Stimulated activated CD4-positive, alpha-beta T cell treated with anti-CD3 and anti-CD28 coated beads, Interleukin-4, amount 100 ng/mL, for 48 hours (primary cell): Measurements from ENCODE around the gene FNDC3B.
A peak's percentile ranks its signal among the peaks of the same experiment; 100 is the strongest.
"Not testable (repeated sequence)": the region's sequence is repeated elsewhere in the genome, so short reads cannot be mapped to it uniquely, and the experiment has no call there.

ENCODE experiments used
- DNase-seq, 2 donors: peaks; one replicate each; pipeline ENCODE4 v3.0.0-alpha.2; 2020; ENCODE audit warnings: low read depth in 2 of 2

The FNDC3B gene

GRCh38 chr3:172039436-172040077 lies at the start of gene FNDC3B:
FNDC3B (plus strand) TSS chr3:172039578; CDS start chr3:172112480, 72,902 bp downstream.
- DNase-seq = peak; percentile 85 to 86

DNA sequence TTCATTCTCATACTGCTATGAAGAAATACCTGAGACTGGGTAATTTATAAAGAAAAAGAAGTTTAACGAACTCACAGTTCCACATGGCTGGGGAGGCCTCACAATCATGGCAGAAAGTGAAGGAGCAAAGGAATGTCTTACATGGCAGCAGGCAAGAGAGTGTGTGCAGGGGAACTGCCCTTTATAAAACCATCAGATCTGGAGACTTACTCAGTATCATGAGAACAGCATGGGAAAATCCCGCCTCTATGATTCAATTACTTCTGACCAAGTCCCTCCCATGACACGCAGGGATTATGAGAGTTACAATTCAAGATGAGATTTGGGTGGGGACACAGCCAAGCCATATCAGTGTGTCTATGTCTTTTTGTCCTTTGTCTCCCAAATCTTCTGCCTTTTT lies 49.1 kb upstream of the FNDC3B start:
- not testable (repeated sequence) for DNase-seq

- DNase-seq = no peak
Measured at GRCh38 chr3:171991166-171991565, 48.2 kb upstream of the FNDC3B start.

GRCh38 chr3:171994646-171995428 lies 44.5 kb upstream of the FNDC3B start:
- DNase-seq = no peak

GRCh38 chr3:171995486-171995885 lies 43.9 kb upstream of the FNDC3B start:
- DNase-seq = no peak

GRCh38 chr3:171996178-171996817 lies 43.1 kb upstream of the FNDC3B start:
- no peak for DNase-seq

DNA sequence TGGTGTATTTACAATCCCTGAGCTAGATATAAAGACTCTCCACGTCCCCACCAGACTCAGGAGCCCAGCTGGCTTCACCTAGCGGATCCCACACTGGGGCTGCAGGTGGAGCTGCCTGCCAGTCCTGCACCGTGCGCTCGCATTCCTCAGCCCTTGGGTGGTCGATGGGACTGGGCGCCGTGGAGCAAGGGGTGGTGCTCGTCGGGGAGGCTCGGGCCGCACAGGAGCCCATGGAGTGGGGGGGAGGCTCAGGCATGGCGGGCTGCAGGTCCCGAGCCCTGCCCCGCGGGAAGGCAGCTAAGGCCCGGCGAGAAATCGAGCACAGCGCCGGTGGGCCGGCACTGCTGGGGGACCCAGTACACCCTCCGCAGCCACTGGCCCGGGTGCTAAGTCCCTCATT lies 40.6 kb upstream of the FNDC3B start:
- not testable (repeated sequence) for DNase-seq

GRCh38 chr3:172001616-172002015 lies 37.8 kb upstream of the FNDC3B start:
- not testable (repeated sequence) for DNase-seq

DNA sequence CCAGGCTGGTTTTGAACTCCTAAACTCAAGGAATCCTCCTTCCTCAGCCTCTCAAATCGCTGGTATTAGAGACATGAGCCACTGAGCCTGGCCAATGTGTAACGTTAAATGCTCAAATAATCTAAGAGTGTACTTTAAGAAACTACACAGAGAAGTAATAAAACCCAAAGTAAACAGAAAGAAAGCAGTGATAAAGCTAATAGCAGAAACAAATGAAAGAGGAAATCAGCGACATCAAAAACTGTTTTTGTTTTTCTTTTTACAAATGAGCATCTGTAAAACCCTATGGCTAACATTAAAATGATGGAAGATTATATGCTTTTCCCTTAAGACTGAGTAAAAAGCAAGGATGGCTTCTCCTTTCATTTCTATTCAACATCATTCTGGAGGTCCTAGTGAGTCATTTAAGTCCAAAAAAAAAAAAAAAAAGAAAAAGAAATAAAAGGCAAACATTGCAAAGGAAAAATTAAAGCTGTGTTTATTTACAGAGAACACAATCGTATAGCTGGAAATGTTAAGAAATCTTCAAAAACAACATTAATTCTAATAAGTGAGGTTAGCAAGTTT lies 36.8 kb upstream of the FNDC3B start:
- DNase-seq = no peak

DNA sequence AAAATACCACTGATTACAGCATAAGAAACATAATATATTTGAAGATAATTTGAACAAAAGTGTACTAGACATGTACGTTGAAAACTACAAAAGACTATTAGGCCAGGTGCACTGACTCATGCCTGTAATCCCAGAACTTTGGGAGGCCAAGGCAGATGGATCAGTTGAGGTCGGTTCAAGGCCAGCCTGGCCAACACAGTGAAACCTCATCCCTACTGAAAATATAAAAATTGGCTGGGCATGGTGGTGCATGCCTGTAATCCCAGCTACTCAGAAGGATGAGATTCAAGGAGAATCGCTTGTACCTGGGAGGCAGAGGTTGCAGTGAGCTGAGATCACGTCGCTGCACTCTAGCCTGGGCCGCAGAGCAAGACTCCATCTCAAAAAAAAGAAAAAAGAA lies 36.2 kb upstream of the FNDC3B start:
- no peak for DNase-seq

- no peak for DNase-seq
Measured at GRCh38 chr3:172007065-172007370, 32.4 kb upstream of the FNDC3B start.

- DNase-seq = no peak
Measured at GRCh38 chr3:172009803-172010202, 29.6 kb upstream of the FNDC3B start.

DNA sequence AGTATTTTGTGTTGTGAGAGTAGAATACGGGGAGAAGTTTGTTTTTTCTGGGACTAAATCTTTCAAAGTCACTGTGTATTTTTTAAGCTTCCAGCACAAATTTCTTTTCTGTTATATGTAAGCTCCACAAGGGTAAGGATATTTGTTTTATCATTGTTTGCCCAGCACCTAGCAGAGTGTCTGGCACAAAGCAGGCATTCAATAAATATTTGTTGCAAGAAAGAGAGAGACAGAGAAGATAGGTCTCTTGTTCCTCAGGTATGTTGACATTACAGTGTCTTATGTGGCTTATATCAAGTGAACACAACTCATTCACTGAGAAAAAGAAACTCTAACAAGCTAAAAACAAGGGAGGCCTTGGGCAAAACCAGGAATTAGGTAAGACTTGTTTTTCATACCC lies 26.6 kb upstream of the FNDC3B start:
- DNase-seq = no peak

DNA sequence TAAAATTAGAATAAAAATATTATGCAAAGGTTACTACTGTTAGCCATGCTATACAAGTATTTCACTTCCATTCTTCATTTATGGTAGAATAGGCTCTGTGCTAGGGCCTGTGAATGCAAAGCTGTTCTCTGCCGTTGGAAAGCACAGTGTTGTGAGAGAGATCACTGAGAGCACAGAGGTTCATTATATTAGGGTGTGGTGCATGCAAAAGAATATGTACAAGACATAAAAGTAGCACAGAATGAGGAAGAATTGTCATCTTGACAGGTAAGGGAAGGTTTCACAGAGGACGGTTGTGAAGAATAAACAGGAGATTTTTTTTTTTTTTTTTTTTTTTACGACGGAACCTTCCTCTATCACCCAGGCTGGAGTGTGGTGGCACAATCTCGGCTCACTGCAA lies 25.2 kb upstream of the FNDC3B start:
- DNase-seq = no peak

- no peak for DNase-seq
Measured at GRCh38 chr3:172018364-172018763, 21.0 kb upstream of the FNDC3B start.

DNA sequence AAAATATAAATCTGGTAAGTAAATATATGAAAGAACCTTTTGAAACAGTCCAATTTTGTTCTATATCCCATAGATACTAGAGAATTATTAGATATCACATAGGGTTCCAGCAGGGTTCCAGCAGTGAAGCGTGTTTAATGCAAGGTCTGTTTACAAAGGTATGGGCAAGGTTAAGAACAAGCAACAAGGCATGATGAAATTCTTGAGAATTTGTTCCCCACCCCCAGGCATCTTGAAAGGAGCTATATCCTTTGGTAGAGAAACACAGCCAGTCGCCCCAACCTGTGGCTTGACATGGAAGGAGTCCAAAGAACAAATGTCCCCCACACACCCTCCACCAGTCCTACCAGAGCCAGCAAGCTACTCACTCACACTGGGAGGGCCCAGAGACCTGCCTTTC lies 18.6 kb upstream of the FNDC3B start:
- no peak for DNase-seq

DNA sequence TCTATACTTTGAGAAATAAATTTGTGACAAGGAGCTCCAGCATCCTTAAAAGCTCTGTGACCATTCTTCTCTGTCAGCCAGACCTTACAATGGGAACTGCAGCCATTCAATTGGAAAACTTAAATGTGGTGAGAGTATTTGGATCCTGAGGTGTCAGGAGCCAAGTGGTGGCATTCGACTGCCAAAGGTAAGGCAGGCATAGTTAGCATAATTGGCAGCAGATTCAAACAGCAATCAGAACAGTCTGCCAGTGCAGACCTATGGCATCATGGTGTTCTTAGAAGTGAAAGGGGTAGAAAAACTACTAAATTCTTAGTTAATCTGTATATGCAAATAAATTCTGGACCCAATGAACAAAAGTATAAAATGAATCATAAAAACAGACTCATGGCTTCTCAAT lies 18.2 kb upstream of the FNDC3B start:
- DNase-seq = no peak

- DNase-seq = no peak
Measured at GRCh38 chr3:172021859-172022258, 17.5 kb upstream of the FNDC3B start.

GRCh38 chr3:172023915-172024314 lies 15.5 kb upstream of the FNDC3B start:
- DNase-seq = no peak

GRCh38 chr3:172024679-172025078 lies 14.7 kb upstream of the FNDC3B start:
- no peak for DNase-seq

DNA sequence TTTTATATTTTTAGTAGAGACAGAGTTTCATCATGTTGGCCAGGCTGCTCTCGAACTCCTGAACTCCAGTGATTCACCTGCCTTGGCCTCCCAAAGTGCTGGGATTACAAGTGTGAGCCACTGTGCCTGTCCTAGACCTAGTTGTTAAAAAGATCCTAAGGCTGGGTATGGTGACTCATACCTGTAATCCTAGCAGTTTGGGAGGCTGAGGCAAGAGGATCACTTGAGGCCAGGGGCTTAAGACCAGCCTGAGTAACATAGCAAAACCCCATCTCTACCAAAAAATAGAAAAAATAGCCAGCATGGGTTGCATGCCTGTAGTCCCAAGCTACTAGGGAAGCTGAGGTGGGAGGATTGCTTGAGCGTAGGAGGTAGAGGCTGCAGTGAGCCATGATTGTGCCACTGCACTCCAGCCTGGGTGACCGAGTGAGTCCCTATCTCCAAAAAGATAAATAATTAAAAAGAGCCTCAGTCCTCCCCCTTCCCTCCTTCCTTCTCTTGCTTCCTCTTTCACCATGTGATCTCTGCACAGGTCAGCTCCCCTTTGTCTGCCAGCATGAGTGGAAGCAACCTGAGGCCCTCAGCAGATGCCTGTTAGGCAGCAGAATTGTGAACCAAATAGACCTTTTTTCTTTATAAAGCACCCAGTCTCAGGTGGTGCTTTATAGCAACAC lies 9.8 kb upstream of the FNDC3B start:
- no peak for DNase-seq

GRCh38 chr3:172030181-172030580 lies 9.2 kb upstream of the FNDC3B start:
- DNase-seq = no peak
